Astrocyte (in vitro differentiated cells and primary cell): ENCODE results near the gene JAZF1. TPM values are rescaled to one million over a fixed set of nuclear protein-coding genes. Genes with fewer than 3 reads are reported as not detected.

Experiments used
- DNase-seq: peaks from one replicate; pipeline ENCODE4 v3.0.0-alpha.2; 2010; ENCODE audit warnings: low read depth
- FAIRE-seq: peaks from 2 replicates; lab custom pipeline; 2011; peaks lifted over from hg19 to GRCh38; lab: Jason Lieb, UNC
- H2AFZ ChIP-seq: 2 replicates; pipeline ENCODE4 v1.6.0; 2012; ENCODE audit warnings: low read depth, low read length, inconsistent platforms
- H3K27ac ChIP-seq: 2 replicates; pipeline ENCODE4 v1.5.1; 2011; ENCODE audit warnings: low read depth, low read length, inconsistent platforms
- H3K27me3 ChIP-seq: 2 replicates; pipeline ENCODE4 v1.6.0; 2011; ENCODE audit warnings: low read length, inconsistent platforms; ENCODE audit not compliant: insufficient read depth
- H3K36me3 ChIP-seq: 2 replicates; pipeline ENCODE4 v1.5.1; 2011; ENCODE audit warnings: low read length, inconsistent platforms; ENCODE audit not compliant: insufficient read depth
- H3K4me1 ChIP-seq: 2 replicates; pipeline ENCODE4 v1.5.1; 2011; ENCODE audit warnings: low read length, inconsistent platforms; ENCODE audit not compliant: insufficient read depth
- H3K4me2 ChIP-seq: 2 replicates; pipeline ENCODE4 v1.6.0; 2012; ENCODE audit warnings: low read length, inconsistent platforms
- H3K4me3 ChIP-seq: 2 replicates; pipeline ENCODE4 v1.5.1; 2011; ENCODE audit warnings: low read depth, mild to moderate bottlenecking, low read length, inconsistent platforms; ENCODE audit not compliant: insufficient read depth
- H3K79me2 ChIP-seq: 2 replicates; pipeline ENCODE4 v1.6.0; 2012; ENCODE audit warnings: mild to moderate bottlenecking, low read length, inconsistent platforms; ENCODE audit not compliant: insufficient read depth
- H3K9ac ChIP-seq: 2 replicates; pipeline ENCODE4 v1.6.0; 2012; ENCODE audit warnings: mild to moderate bottlenecking, low read length, inconsistent platforms
- H3K9me3 ChIP-seq: 2 replicates; pipeline ENCODE4 v1.5.1; 2012; ENCODE audit warnings: low read depth, mild to moderate bottlenecking, low read length, inconsistent platforms; ENCODE audit not compliant: insufficient read depth
- H4K20me1 ChIP-seq: 2 replicates; pipeline ENCODE4 v1.6.0; 2012; ENCODE audit warnings: low read length, inconsistent platforms; ENCODE audit not compliant: insufficient read depth
- H3K27ac Mint-ChIP-seq: one replicate; pipeline ENCODE4 v1.8.0; 2021; ENCODE audit warnings: mild to moderate bottlenecking, mixed read lengths; ENCODE audit not compliant: unreplicated experiment
- H3K27me3 Mint-ChIP-seq: one replicate; pipeline ENCODE4 v1.8.0; 2021; ENCODE audit warnings: low read depth, mixed read lengths; ENCODE audit not compliant: unreplicated experiment
- H3K36me3 Mint-ChIP-seq: one replicate; pipeline ENCODE4 v1.8.0; 2021; ENCODE audit warnings: low read depth, mixed read lengths; ENCODE audit not compliant: unreplicated experiment
- H3K4me1 Mint-ChIP-seq: one replicate; pipeline ENCODE4 v1.8.0; 2021; ENCODE audit warnings: low read depth, mixed read lengths; ENCODE audit not compliant: unreplicated experiment
- H3K4me3 Mint-ChIP-seq: one replicate; pipeline ENCODE4 v1.8.0; 2021; ENCODE audit warnings: mild to moderate bottlenecking, moderate library complexity, mixed read lengths; ENCODE audit not compliant: unreplicated experiment
- H3K9me3 Mint-ChIP-seq: one replicate; pipeline ENCODE4 v1.8.0; 2021; ENCODE audit warnings: mild to moderate bottlenecking, mixed read lengths; ENCODE audit not compliant: unreplicated experiment
- CTCF ChIP-seq: IDR thresholded peaks from 2 replicates; pipeline ENCODE4 v1.5.1; 2011; ENCODE audit warnings: low read depth, mild to moderate bottlenecking, inconsistent platforms, low read length, moderate library complexity; ENCODE audit not compliant: insufficient read depth
- EZH2 ChIP-seq: IDR thresholded peaks from 2 replicates; pipeline ENCODE4 v1.6.1; 2012; ENCODE audit warnings: mild to moderate bottlenecking, low read length, inconsistent platforms; ENCODE audit not compliant: insufficient read depth
- total RNA-seq: library from RNA; stranded (reverse); gene quantifications from 2 replicates; pipeline ENCODE4 v1.2.1, GENCODE V29; 2021

JAZF1 gene
- total RNA-seq, 1 donor from 2014 or later, result 20.1 TPM

GRCh38 chr7:27972276-27972675 lies 208.3 kb downstream of the JAZF1 start:
- no peak overlapping the region for H3K27ac Mint-ChIP-seq
- no peak for DNase-seq
- no peak overlapping the region for H3K4me3 Mint-ChIP-seq

GRCh38 chr7:27971171-27971812 lies 209.3 kb downstream of the JAZF1 start:
- H3K27me3 ChIP-seq, result no peaks in the 10 kb centered on the region
- no peak for FAIRE-seq
- H3K9me3 ChIP-seq, result no peaks in the 10 kb centered on the region
- H3K4me1 ChIP-seq, result no peaks in the 10 kb centered on the region
- no peak overlapping the region for H3K4me3 ChIP-seq
- H3K27me3 Mint-ChIP-seq, result no peaks in the 10 kb centered on the region
- no peak for DNase-seq
- no peak overlapping the region for H2AFZ ChIP-seq
- H3K27ac Mint-ChIP-seq, result no peak overlapping the region
- H3K9me3 Mint-ChIP-seq, result no peaks in the 10 kb centered on the region
- peaks cover 3% of the 10 kb centered on the region for H3K79me2 ChIP-seq
- no peak overlapping the region for H3K27ac ChIP-seq
- H3K4me1 Mint-ChIP-seq, result peaks cover 10% of the 10 kb centered on the region
- H4K20me1 ChIP-seq, result peaks cover 29% of the 10 kb centered on the region
- no peak for TF ChIP-seq EZH2
- no peak for TF ChIP-seq CTCF
- H3K4me3 Mint-ChIP-seq, result no peak overlapping the region
- no peak overlapping the region for H3K9ac ChIP-seq
- no peaks in the 10 kb centered on the region for H3K36me3 Mint-ChIP-seq
- H3K4me2 ChIP-seq, result no peak overlapping the region
- H3K36me3 ChIP-seq, result no peaks in the 10 kb centered on the region

More at GRCh38 chr7:27972276-27972675, 208.3 kb downstream of the JAZF1 start:
- TF ChIP-seq CTCF, result no peak
- TF ChIP-seq EZH2, result no peak
- peaks cover 10% of the 10 kb centered on the region for H3K4me1 Mint-ChIP-seq
- H3K36me3 ChIP-seq, result no peaks in the 10 kb centered on the region
- no peak overlapping the region for H3K4me2 ChIP-seq
- no peaks in the 10 kb centered on the region for H3K9me3 ChIP-seq
- H3K4me1 ChIP-seq, result no peaks in the 10 kb centered on the region
- H3K9ac ChIP-seq, result no peak overlapping the region
- no peaks in the 10 kb centered on the region for H3K36me3 Mint-ChIP-seq
- H3K79me2 ChIP-seq, result peaks cover 3% of the 10 kb centered on the region
- H3K4me3 ChIP-seq, result no peak overlapping the region
- no peak overlapping the region for H3K27ac ChIP-seq
- no peak for FAIRE-seq
- no peak overlapping the region for H2AFZ ChIP-seq
- no peaks in the 10 kb centered on the region for H3K9me3 Mint-ChIP-seq
- no peaks in the 10 kb centered on the region for H3K27me3 Mint-ChIP-seq
- H3K27me3 ChIP-seq, result no peaks in the 10 kb centered on the region
- H4K20me1 ChIP-seq, result peaks cover 29% of the 10 kb centered on the region

GRCh38 chr7:27970350-27970749 lies 210.2 kb downstream of the JAZF1 start:
- Histone ChIP-seq H3K4me2 (no peak overlapping the region), H3K79me2 (peaks cover 3% of the 10 kb centered on the region), H3K36me3 (no peaks in the 10 kb centered on the region), H2AFZ (no peak overlapping the region), H3K4me1 (no peaks in the 10 kb centered on the region), H3K4me3 (no peak overlapping the region), H3K9me3 (no peaks in the 10 kb centered on the region), H3K27me3 (no peaks in the 10 kb centered on the region), H4K20me1 (peaks cover 35% of the 10 kb centered on the region), H3K9ac (no peak overlapping the region), H3K27ac (no peak overlapping the region)
- no peak for TF ChIP-seq CTCF
- no peak for TF ChIP-seq EZH2
- Mint-ChIP-seq H3K4me1 (peaks cover 10% of the 10 kb centered on the region), H3K27me3 (no peaks in the 10 kb centered on the region), H3K4me3 (no peak overlapping the region), H3K9me3 (no peaks in the 10 kb centered on the region), H3K36me3 (no peaks in the 10 kb centered on the region), H3K27ac (no peak overlapping the region)
- no peak for FAIRE-seq
- no peak for DNase-seq
